Measurements from ENCODE around the gene CACNG5. TPM values are rescaled to one million over a fixed set of nuclear protein-coding genes. Genes with fewer than 3 reads are reported as not detected.
"Not testable (repeated sequence)": the region's sequence is repeated elsewhere in the genome, so short reads cannot be mapped to it uniquely, and the experiment has no call there.

Gene CACNG5
- total and polyA plus RNA-seq, 2 experiments from 2014 or later, result 1.8 to 3.3 TPM

DNA sequence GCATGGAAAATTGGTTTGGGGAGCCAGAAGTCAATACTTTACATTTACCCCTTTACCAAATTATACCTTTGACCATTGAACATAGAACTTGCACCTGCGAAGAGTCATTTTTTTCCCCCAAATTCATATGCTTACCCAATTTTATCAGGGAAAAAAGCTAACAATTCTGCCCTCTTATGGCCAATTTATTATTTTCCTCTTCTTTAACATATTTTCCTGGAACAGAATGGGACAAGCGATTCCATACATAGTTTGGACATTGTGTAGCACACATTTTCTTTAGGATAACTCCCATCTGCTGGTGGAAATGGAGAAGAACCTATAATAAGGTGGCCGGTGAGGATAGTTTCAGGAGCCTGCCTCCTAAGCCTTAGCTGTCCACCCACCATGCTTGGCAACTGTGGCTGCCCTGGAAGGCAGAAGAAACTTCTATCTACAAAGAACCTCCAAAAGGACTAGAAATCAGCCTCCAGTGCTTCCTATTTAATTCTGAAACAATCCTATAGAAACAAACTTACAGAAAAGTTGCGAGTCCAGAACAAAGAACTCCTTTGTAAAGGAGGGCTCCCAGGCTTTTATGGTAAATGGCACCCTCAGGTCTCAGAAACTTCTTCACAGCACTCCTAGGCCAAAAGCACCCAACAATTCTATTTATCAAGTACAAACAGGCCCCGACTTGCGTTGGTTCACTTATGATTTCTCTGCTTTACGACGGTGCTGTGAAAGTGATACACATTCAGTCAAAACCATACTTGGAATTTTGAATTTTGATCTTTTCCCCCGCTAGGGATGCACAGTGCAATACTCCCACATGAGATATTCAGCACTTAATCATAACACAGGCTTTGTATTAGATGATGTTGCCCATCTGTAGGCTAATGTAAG lies 65.5 kb downstream of the CACNG5 start:
- no peaks in the 10 kb centered on the region for H3K9me2 ChIP-seq (ENCODE audit: insufficient read depth)
- DNase-seq (ENCODE audit: low spot score) (no peak), ATAC-seq (no peak)
- Mint-ChIP-seq H3K9me3 (no peaks in the 10 kb centered on the region), H3K4me3 (no peak overlapping the region), H3K27ac (no peak overlapping the region), H3K36me3 (ENCODE audit: low read depth) (no peaks in the 10 kb centered on the region), H3K4me1 (peaks cover 10% of the 10 kb centered on the region; the same call in 2 of the 3 replicates), H3K27me3 (ENCODE audit: insufficient read depth, low read depth, poor library complexity) (peaks cover 13% of the 10 kb centered on the region)
- H3K27ac ChIP-seq (ENCODE audit: low read depth), result no peak overlapping the region
- H3K4me2 ChIP-seq, result no peak overlapping the region
- no peak overlapping the region for H3K4me3 ChIP-seq
- H3K4me1 ChIP-seq (ENCODE audit: insufficient read depth), result no peaks in the 10 kb centered on the region
- no peak overlapping the region for H2AFZ ChIP-seq
- TF ChIP-seq EZH2phosphoT487 (IDR thresholded peaks at IDR 0.05; ENCODE audit: unreplicated experiment) (no peak), ZNF114 (CRISPR knock-in tag; IDR thresholded peaks at IDR 0.05) (no peak), NANOG (IDR thresholded peaks at IDR 0.05; ENCODE audit: borderline replicate concordance) (no peak), POLR2AphosphoS5 (IDR thresholded peaks at IDR 0.05; ENCODE audit: low read depth) (no peak)
- TF ChIP-seq, protein P1, sequence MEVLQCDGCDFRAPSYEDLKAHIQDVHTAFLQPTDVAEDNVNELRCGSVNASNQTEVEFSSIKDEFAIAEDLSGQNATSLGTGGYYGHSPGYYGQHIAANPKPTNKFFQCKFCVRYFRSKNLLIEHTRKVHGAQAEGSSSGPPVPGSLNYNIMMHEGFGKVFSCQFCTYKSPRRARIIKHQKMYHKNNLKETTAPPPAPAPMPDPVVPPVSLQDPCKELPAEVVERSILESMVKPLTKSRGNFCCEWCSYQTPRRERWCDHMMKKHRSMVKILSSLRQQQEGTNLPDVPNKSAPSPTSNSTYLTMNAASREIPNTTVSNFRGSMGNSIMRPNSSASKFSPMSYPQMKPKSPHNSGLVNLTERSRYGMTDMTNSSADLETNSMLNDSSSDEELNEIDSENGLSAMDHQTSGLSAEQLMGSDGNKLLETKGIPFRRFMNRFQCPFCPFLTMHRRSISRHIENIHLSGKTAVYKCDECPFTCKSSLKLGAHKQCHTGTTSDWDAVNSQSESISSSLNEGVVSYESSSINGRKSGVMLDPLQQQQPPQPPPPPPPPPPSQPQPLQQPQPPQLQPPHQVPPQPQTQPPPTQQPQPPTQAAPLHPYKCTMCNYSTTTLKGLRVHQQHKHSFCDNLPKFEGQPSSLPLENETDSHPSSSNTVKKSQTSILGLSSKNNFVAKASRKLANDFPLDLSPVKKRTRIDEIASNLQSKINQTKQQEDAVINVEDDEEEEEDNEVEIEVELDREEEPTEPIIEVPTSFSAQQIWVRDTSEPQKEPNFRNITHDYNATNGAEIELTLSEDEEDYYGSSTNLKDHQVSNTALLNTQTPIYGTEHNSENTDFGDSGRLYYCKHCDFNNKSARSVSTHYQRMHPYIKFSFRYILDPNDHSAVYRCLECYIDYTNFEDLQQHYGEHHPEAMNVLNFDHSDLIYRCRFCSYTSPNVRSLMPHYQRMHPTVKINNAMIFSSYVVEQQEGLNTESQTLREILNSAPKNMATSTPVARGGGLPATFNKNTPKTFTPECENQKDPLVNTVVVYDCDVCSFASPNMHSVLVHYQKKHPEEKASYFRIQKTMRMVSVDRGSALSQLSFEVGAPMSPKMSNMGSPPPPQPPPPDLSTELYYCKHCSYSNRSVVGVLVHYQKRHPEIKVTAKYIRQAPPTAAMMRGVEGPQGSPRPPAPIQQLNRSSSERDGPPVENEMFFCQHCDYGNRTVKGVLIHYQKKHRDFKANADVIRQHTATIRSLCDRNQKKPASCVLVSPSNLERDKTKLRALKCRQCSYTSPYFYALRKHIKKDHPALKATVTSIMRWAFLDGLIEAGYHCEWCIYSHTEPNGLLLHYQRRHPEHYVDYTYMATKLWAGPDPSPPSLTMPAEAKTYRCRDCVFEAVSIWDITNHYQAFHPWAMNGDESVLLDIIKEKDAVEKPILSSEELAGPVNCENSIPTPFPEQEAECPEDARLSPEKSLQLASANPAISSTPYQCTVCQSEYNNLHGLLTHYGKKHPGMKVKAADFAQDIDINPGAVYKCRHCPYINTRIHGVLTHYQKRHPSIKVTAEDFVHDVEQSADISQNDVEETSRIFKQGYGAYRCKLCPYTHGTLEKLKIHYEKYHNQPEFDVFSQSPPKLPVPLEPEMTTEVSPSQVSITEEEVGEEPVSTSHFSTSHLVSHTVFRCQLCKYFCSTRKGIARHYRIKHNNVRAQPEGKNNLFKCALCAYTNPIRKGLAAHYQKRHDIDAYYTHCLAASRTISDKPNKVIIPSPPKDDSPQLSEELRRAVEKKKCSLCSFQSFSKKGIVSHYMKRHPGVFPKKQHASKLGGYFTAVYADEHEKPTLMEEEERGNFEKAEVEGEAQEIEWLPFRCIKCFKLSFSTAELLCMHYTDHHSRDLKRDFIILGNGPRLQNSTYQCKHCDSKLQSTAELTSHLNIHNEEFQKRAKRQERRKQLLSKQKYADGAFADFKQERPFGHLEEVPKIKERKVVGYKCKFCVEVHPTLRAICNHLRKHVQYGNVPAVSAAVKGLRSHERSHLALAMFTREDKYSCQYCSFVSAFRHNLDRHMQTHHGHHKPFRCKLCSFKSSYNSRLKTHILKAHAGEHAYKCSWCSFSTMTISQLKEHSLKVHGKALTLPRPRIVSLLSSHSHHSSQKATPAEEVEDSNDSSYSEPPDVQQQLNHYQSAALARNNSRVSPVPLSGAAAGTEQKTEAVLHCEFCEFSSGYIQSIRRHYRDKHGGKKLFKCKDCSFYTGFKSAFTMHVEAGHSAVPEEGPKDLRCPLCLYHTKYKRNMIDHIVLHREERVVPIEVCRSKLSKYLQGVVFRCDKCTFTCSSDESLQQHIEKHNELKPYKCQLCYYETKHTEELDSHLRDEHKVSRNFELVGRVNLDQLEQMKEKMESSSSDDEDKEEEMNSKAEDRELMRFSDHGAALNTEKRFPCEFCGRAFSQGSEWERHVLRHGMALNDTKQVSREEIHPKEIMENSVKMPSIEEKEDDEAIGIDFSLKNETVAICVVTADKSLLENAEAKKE (CRISPR knock-in tag; IDR thresholded peaks at IDR 0.05), result no peak
- TF ChIP-seq, protein P2, sequence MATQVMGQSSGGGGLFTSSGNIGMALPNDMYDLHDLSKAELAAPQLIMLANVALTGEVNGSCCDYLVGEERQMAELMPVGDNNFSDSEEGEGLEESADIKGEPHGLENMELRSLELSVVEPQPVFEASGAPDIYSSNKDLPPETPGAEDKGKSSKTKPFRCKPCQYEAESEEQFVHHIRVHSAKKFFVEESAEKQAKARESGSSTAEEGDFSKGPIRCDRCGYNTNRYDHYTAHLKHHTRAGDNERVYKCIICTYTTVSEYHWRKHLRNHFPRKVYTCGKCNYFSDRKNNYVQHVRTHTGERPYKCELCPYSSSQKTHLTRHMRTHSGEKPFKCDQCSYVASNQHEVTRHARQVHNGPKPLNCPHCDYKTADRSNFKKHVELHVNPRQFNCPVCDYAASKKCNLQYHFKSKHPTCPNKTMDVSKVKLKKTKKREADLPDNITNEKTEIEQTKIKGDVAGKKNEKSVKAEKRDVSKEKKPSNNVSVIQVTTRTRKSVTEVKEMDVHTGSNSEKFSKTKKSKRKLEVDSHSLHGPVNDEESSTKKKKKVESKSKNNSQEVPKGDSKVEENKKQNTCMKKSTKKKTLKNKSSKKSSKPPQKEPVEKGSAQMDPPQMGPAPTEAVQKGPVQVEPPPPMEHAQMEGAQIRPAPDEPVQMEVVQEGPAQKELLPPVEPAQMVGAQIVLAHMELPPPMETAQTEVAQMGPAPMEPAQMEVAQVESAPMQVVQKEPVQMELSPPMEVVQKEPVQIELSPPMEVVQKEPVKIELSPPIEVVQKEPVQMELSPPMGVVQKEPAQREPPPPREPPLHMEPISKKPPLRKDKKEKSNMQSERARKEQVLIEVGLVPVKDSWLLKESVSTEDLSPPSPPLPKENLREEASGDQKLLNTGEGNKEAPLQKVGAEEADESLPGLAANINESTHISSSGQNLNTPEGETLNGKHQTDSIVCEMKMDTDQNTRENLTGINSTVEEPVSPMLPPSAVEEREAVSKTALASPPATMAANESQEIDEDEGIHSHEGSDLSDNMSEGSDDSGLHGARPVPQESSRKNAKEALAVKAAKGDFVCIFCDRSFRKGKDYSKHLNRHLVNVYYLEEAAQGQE (IDR thresholded peaks at IDR 0.05; ENCODE audit: unreplicated experiment), result no peak
- TF ChIP-seq, protein P3, sequence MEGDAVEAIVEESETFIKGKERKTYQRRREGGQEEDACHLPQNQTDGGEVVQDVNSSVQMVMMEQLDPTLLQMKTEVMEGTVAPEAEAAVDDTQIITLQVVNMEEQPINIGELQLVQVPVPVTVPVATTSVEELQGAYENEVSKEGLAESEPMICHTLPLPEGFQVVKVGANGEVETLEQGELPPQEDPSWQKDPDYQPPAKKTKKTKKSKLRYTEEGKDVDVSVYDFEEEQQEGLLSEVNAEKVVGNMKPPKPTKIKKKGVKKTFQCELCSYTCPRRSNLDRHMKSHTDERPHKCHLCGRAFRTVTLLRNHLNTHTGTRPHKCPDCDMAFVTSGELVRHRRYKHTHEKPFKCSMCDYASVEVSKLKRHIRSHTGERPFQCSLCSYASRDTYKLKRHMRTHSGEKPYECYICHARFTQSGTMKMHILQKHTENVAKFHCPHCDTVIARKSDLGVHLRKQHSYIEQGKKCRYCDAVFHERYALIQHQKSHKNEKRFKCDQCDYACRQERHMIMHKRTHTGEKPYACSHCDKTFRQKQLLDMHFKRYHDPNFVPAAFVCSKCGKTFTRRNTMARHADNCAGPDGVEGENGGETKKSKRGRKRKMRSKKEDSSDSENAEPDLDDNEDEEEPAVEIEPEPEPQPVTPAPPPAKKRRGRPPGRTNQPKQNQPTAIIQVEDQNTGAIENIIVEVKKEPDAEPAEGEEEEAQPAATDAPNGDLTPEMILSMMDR (conservative IDR thresholded peaks at IDR 0.05; ENCODE audit: low read depth in 2 of 2), result peak in 1 of 2 experiments; percentile 49; a peak in 3 of 4 replicates
- H3K36me3 ChIP-seq (ENCODE audit: insufficient read depth), result no peaks in the 10 kb centered on the region
- H3K27me3 ChIP-seq (ENCODE audit: insufficient read depth), result no peaks in the 10 kb centered on the region
- no peaks in the 10 kb centered on the region for H4K20me1 ChIP-seq (replicated peaks; ENCODE audit: insufficient read depth)
- H3F3A ChIP-seq (replicated peaks; ENCODE audit: low read depth), result no peaks in the 10 kb centered on the region
- no peaks in the 10 kb centered on the region for H3K79me2 ChIP-seq (replicated peaks; ENCODE audit: insufficient read depth)

DNA sequence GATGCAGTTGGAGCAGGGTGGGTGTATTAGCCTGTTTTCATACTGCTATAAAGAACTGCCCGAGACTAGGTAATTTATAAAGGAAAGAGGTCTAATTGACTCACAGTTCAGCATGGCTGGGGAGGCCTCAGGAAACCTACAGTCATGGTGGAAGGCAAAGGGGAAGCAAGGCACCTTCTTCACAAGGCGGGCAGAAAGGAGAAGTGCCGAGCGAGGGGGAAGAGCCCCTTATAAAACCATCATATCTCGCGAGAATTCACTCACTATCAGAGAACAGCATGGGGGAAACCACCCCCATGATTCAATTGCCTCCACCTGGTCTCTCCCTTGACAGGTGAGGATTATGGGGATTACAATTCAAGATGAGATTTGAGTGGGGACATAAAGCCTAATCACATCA lies 68.4 kb downstream of the CACNG5 start:
- DNase-seq (ENCODE audit: low spot score); H3K36me3 Mint-ChIP-seq (ENCODE audit: low read depth); H3K4me3 ChIP-seq; H3K79me2 ChIP-seq (replicated peaks; ENCODE audit: insufficient read depth); H3K4me3 Mint-ChIP-seq; H2AFZ ChIP-seq; H3K4me1 ChIP-seq (ENCODE audit: insufficient read depth); H3K4me2 ChIP-seq; H3K27ac Mint-ChIP-seq; ATAC-seq; H3K9me3 Mint-ChIP-seq; H3K9me2 ChIP-seq (ENCODE audit: insufficient read depth); H3K27me3 ChIP-seq (ENCODE audit: insufficient read depth); H3K27ac ChIP-seq (ENCODE audit: low read depth); H4K20me1 ChIP-seq (replicated peaks; ENCODE audit: insufficient read depth); H3K36me3 ChIP-seq (ENCODE audit: insufficient read depth); H3F3A ChIP-seq (replicated peaks; ENCODE audit: low read depth); H3K4me1 Mint-ChIP-seq: not testable (repeated sequence)
- peaks cover 11% of the 10 kb centered on the region for H3K27me3 Mint-ChIP-seq (ENCODE audit: insufficient read depth, low read depth, poor library complexity)

All from GM23338 (cell line).